ENCODE data around the gene JAZF1. TPM values are rescaled to one million over a fixed set of nuclear protein-coding genes. Genes with fewer than 3 reads are reported as not detected.

The JAZF1 gene
- total and polyA plus RNA-seq, 10 of the 15 experiments (the other 5 are each of a cell fraction or from before 2014, with no cell fraction given), result 0.04 to 0.82 (median 0.15) TPM; not detected in 3

GRCh38 chr7:28105234-28105633 lies 75.4 kb downstream of the JAZF1 start:
- H3K9ac ChIP-seq (ENCODE audit: control insufficient read depth, insufficient read depth, low read length), result no peak overlapping the region
- H3K4me2 ChIP-seq (ENCODE audit: control insufficient read depth, insufficient read depth), result no peak overlapping the region
- H3K4me1 ChIP-seq (ENCODE audit: control insufficient read depth, insufficient read depth, low read length), result no peaks in the 10 kb centered on the region
- no peak overlapping the region for H3K27ac ChIP-seq (ENCODE audit: control insufficient read depth, insufficient read depth)
- no peaks in the 10 kb centered on the region for H3K9me3 ChIP-seq (replicated peaks; ENCODE audit: control insufficient read depth, insufficient read depth, low read length)
- H2AFZ ChIP-seq (ENCODE audit: control insufficient read depth, low read depth, low read length), result no peak overlapping the region
- no peaks in the 10 kb centered on the region for H4K20me1 ChIP-seq (ENCODE audit: control insufficient read depth, insufficient read depth)
- intact Hi-C loops (cut with micrococcal nuclease; ENCODE audit: unreplicated experiment), result no loop called here
- ChIA-PET POLR2A (no interaction called here), SMC1A (ENCODE audit: uncharacterized antibody, unreplicated experiment) (interaction anchor here (1.0 to 1.4 kb wide), 2 partner anchors 10 to 43 kb away, joined by 3 to 4 read pairs; no protein-coding TSS in a partner anchor), RAD21 (ENCODE audit: unreplicated experiment) (no interaction called here), CTCF (interaction anchor here (0.9 to 2.0 kb wide), 2 partner anchors 9 to 44 kb away, joined by 3 to 6 read pairs; no protein-coding TSS in a partner anchor)
- no peak for TF ChIP-seq PKNOX1 (IDR thresholded peaks at IDR 0.05)
- no peak for TF ChIP-seq HCFC1 (IDR thresholded peaks at IDR 0.05; ENCODE audit: low read length)
- TF ChIP-seq KDM1A (IDR thresholded peaks at IDR 0.05; ENCODE audit: borderline replicate concordance), result no peak
- no peak for TF ChIP-seq POLR2AphosphoS2 (IDR thresholded peaks at IDR 0.05; ENCODE audit: low read depth, low read length)
- TF ChIP-seq IRF3 (IDR thresholded peaks at IDR 0.05), result no peak
- TF ChIP-seq ZNF592 (IDR thresholded peaks at IDR 0.05), result no peak
- TF ChIP-seq JUNB (IDR thresholded peaks at IDR 0.05), result no peak
- no peak for TF ChIP-seq WRNIP1 (IDR thresholded peaks at IDR 0.05; ENCODE audit: borderline replicate concordance, low read depth, low read length)
- no peak for TF ChIP-seq NFYA (IDR thresholded peaks at IDR 0.05; ENCODE audit: borderline replicate concordance, low read depth, low read length)
- in situ Hi-C loops (cut with MboI), result no loop called here
- no peaks in the 10 kb centered on the region for H3K79me2 ChIP-seq (ENCODE audit: control insufficient read depth, insufficient read depth, low read length)
- 40% methylated on average over 6 of the region's 6 CpGs for WGBS (ENCODE audit: insufficient coverage, insufficient replicate concordance, low lambda C conversion rate, missing lambda C conversion rate)
- H3K27me3 ChIP-seq (replicated peaks in 1 of 2; ENCODE audit: control insufficient read depth in 2 of 2, insufficient read depth in 2 of 2, low read length in 1 of 2), result no peaks in the 10 kb centered on the region; a peak in 1 of 4 replicates
- no peak for DNase-seq (ENCODE audit: low read depth, low spot score)
- BruUV-seq (replicated peaks), result no TSS peak
- H3K4me3 ChIP-seq, result no peak overlapping the region
- no peaks in the 10 kb centered on the region for H3K36me3 ChIP-seq (ENCODE audit: control insufficient read depth in 2 of 2, insufficient read depth in 2 of 2, low read length in 1 of 2)
- no peak for FAIRE-seq
- ATAC-seq, result no peak
